Activated CD4-positive, alpha-beta T cell treated with anti-CD3 and anti-CD28 coated beads, Interleukin-2, amount 50 U/mL, for 4 hours (primary cell): Measurements from ENCODE around the gene ERICH3.
"Not testable (repeated sequence)": the region's sequence is repeated elsewhere in the genome, so short reads cannot be mapped to it uniquely, and the experiment has no call there.

ENCODE experiments used
- DNase-seq, 2 experiments: peaks; one replicate each; pipeline ENCODE4 v3.0.0-alpha.2; 2020

The ERICH3 gene

GRCh38 chr1:74681001-74681400 lies 7.4 kb upstream of the ERICH3 start:
- DNase-seq = no peak

GRCh38 chr1:74679811-74680210 lies 6.2 kb upstream of the ERICH3 start:
- DNase-seq = no peak

- DNase-seq = no peak
Measured at GRCh38 chr1:74677926-74678325, 4.3 kb upstream of the ERICH3 start.

GRCh38 chr1:74674278-74675048 lies 871 bp upstream of the ERICH3 start:
- DNase-seq = no peak

GRCh38 chr1:74670866-74671265 lies 2.7 kb downstream of the ERICH3 start:
- not testable (repeated sequence) for DNase-seq

- DNase-seq = no peak
Measured at GRCh38 chr1:74654708-74655107, 18.9 kb downstream of the ERICH3 start.

- no peak for DNase-seq
Measured at GRCh38 chr1:74652711-74653139, 20.9 kb downstream of the ERICH3 start.

- DNase-seq = no peak
Measured at GRCh38 chr1:74650561-74650960, 23.0 kb downstream of the ERICH3 start.

GRCh38 chr1:74641876-74642275 lies 31.7 kb downstream of the ERICH3 start:
- no peak for DNase-seq

- DNase-seq = no peak
Measured at GRCh38 chr1:74641161-74641560, 32.4 kb downstream of the ERICH3 start.

- DNase-seq = no peak
Measured at GRCh38 chr1:74637296-74637695, 36.3 kb downstream of the ERICH3 start.

GRCh38 chr1:74629283-74629682 lies 44.3 kb downstream of the ERICH3 start:
- no peak for DNase-seq

- no peak for DNase-seq
Measured at GRCh38 chr1:74623716-74624115, 49.9 kb downstream of the ERICH3 start.

GRCh38 chr1:74620242-74620641 lies 53.4 kb downstream of the ERICH3 start:
- DNase-seq = no peak

- DNase-seq = no peak
Measured at GRCh38 chr1:74618974-74619373, 54.6 kb downstream of the ERICH3 start.

GRCh38 chr1:74613894-74614293 lies 59.7 kb downstream of the ERICH3 start:
- no peak for DNase-seq

- no peak for DNase-seq
Measured at GRCh38 chr1:74611887-74612286, 61.7 kb downstream of the ERICH3 start.

- no peak for DNase-seq
Measured at GRCh38 chr1:74610961-74611360, 62.6 kb downstream of the ERICH3 start.

GRCh38 chr1:74609810-74610371 lies 63.7 kb downstream of the ERICH3 start:
- no peak for DNase-seq

- no peak for DNase-seq
Measured at GRCh38 chr1:74596717-74597116, 76.9 kb downstream of the ERICH3 start.

GRCh38 chr1:74593887-74594866 lies 79.4 kb downstream of the ERICH3 start:
- no peak for DNase-seq

GRCh38 chr1:74592580-74593355 lies 80.8 kb downstream of the ERICH3 start:
- DNase-seq = no peak

GRCh38 chr1:74591949-74592348 lies 81.6 kb downstream of the ERICH3 start:
- DNase-seq = no peak
